ENCODE data around the gene CCDC9B. TPM values are rescaled to one million over a fixed set of nuclear protein-coding genes. Genes with fewer than 3 reads are reported as not detected.

Gene CCDC9B
- total RNA-seq, 1 donor from 2014 or later: 9.8 TPM

GRCh38 chr15:40310993-40311392 is 29.7 kb downstream of the CCDC9B start:
- H3K27ac Mint-ChIP-seq (ENCODE audit: unreplicated experiment): no peak overlapping the region
- no peaks in the 10 kb centered on the region for H3K4me1 ChIP-seq (ENCODE audit: insufficient read depth, low read length)
- no peak overlapping the region for H3K9ac ChIP-seq (ENCODE audit: low read length)
- peaks cover 12% of the 10 kb centered on the region for H3K4me1 Mint-ChIP-seq (ENCODE audit: low read depth, unreplicated experiment)
- FAIRE-seq (no peak), DNase-seq (ENCODE audit: low read depth) (no peak)
- no peaks in the 10 kb centered on the region for H4K20me1 ChIP-seq (ENCODE audit: insufficient read depth, low read length)
- H3K4me2 ChIP-seq (ENCODE audit: low read length): no peak overlapping the region
- no peak overlapping the region for H3K27ac ChIP-seq (ENCODE audit: low read depth, low read length)
- peaks cover 53% of the 10 kb centered on the region for H3K27me3 Mint-ChIP-seq (ENCODE audit: low read depth, unreplicated experiment)
- peaks cover 9% of the 10 kb centered on the region for H3K27me3 ChIP-seq (ENCODE audit: insufficient read depth, low read length)
- no peaks in the 10 kb centered on the region for H3K9me3 Mint-ChIP-seq (ENCODE audit: unreplicated experiment)
- no peak overlapping the region for H3K4me3 ChIP-seq (ENCODE audit: insufficient read depth, low read depth, low read length)
- H3K9me3 ChIP-seq (ENCODE audit: insufficient read depth, low read depth, low read length): no peaks in the 10 kb centered on the region
- no peak overlapping the region for H3K4me3 Mint-ChIP-seq (ENCODE audit: unreplicated experiment)
- H2AFZ ChIP-seq (ENCODE audit: low read depth, low read length): no peak overlapping the region
- H3K36me3 Mint-ChIP-seq (ENCODE audit: low read depth, unreplicated experiment): no peaks in the 10 kb centered on the region
- no peaks in the 10 kb centered on the region for H3K79me2 ChIP-seq (ENCODE audit: insufficient read depth, low read length)
- no peak for TF ChIP-seq CTCF (IDR thresholded peaks at IDR 0.05; ENCODE audit: insufficient read depth, low read depth, low read length)
- no peak for TF ChIP-seq EZH2 (IDR thresholded peaks at IDR 0.05; ENCODE audit: insufficient read depth, low read length)
- no peaks in the 10 kb centered on the region for H3K36me3 ChIP-seq (ENCODE audit: insufficient read depth, low read length)

GRCh38 chr15:40310001-40310959 is 30.5 kb downstream of the CCDC9B start:
- Histone ChIP-seq H2AFZ (ENCODE audit: low read depth, low read length) (no peak overlapping the region), H3K79me2 (ENCODE audit: insufficient read depth, low read length) (no peaks in the 10 kb centered on the region), H3K4me3 (ENCODE audit: insufficient read depth, low read depth, low read length) (no peak overlapping the region), H3K36me3 (ENCODE audit: insufficient read depth, low read length) (no peaks in the 10 kb centered on the region), H3K27me3 (ENCODE audit: insufficient read depth, low read length) (peaks cover 9% of the 10 kb centered on the region), H3K9me3 (ENCODE audit: insufficient read depth, low read depth, low read length) (no peaks in the 10 kb centered on the region), H4K20me1 (ENCODE audit: insufficient read depth, low read length) (no peaks in the 10 kb centered on the region), H3K27ac (ENCODE audit: low read depth, low read length) (no peak overlapping the region), H3K9ac (ENCODE audit: low read length) (no peak overlapping the region), H3K4me1 (ENCODE audit: insufficient read depth, low read length) (no peaks in the 10 kb centered on the region), H3K4me2 (ENCODE audit: low read length) (no peak overlapping the region)
- Mint-ChIP-seq H3K27ac (ENCODE audit: unreplicated experiment) (no peak overlapping the region), H3K36me3 (ENCODE audit: low read depth, unreplicated experiment) (no peaks in the 10 kb centered on the region), H3K4me3 (ENCODE audit: unreplicated experiment) (no peak overlapping the region), H3K4me1 (ENCODE audit: low read depth, unreplicated experiment) (peaks cover 10% of the 10 kb centered on the region), H3K9me3 (ENCODE audit: unreplicated experiment) (no peaks in the 10 kb centered on the region), H3K27me3 (ENCODE audit: low read depth, unreplicated experiment) (peaks cover 58% of the 10 kb centered on the region)
- TF ChIP-seq CTCF (IDR thresholded peaks at IDR 0.05; ENCODE audit: insufficient read depth, low read depth, low read length): peak; percentile 59
- TF ChIP-seq EZH2 (IDR thresholded peaks at IDR 0.05; ENCODE audit: insufficient read depth, low read length): no peak
- FAIRE-seq (no peak), DNase-seq (ENCODE audit: low read depth) (no peak)

Measured in astrocyte (in vitro differentiated cells and primary cell).